ENCODE measurements around the gene RGS6. TPM values are rescaled to one million over a fixed set of nuclear protein-coding genes. Genes with fewer than 3 reads are reported as not detected.

The RGS6 gene
- total and polyA plus RNA-seq, 2 of the 4 experiments (the other 2 are of a cell fraction), result not detected

GRCh38 chr14:72000907-72001306 is 68.7 kb downstream of the RGS6 start:
- intact Hi-C loops (cut with micrococcal nuclease) (no loop called here), in situ Hi-C loops (cut with MboI; ENCODE audit: low sequenced_read_pairs) (no loop called here), dilution Hi-C loops (cut with HindIII; ENCODE audit: low sequenced_read_pairs, unreplicated experiment) (no loop called here)
- Histone ChIP-seq H3K4me1 (ENCODE audit: control insufficient read depth, insufficient read depth, low read length) (no peaks in the 10 kb centered on the region), H3K79me1 (ENCODE audit: low read depth in 1 of 2, low read length in 2 of 2) (no peaks in the 10 kb centered on the region), H3K9me3 (ENCODE audit: control insufficient read depth, insufficient read depth, low read length) (no peaks in the 10 kb centered on the region), H3K4me2 (ENCODE audit: low read depth, low read length) (no peak overlapping the region), H3K56ac (ENCODE audit: extremely low read depth, insufficient read depth, low read length) (no peak overlapping the region), H2AFZ (replicated peaks; ENCODE audit: low read length, poor library complexity) (no peak overlapping the region), H2AK5ac (ENCODE audit: low read depth, low read length) (no peak overlapping the region), H2BK15ac (ENCODE audit: low read depth, low read length) (no peak overlapping the region), H3K27ac (ENCODE audit: insufficient read depth, low read length) (no peak overlapping the region), H4K8ac (ENCODE audit: low read depth in 2 of 2, low read length in 2 of 2) (no peak overlapping the region), H3K27me3 (ENCODE audit: control insufficient read depth, insufficient read depth, low read length) (no peaks in the 10 kb centered on the region), H3K18ac (ENCODE audit: low read depth, low read length) (no peak overlapping the region), H3K4ac (ENCODE audit: low read depth, low read length) (no peak overlapping the region), H4K91ac (ENCODE audit: insufficient read depth, low read depth, low read length) (no peak overlapping the region), H3K36me3 (ENCODE audit: control insufficient read depth, insufficient read depth, low read length) (no peaks in the 10 kb centered on the region), H3K9me1 (ENCODE audit: insufficient read depth, low read length) (no peaks in the 10 kb centered on the region), H2BK20ac (ENCODE audit: low read depth, low read length) (no peak overlapping the region), H4K20me1 (ENCODE audit: insufficient read depth, low read length) (no peaks in the 10 kb centered on the region), H2AK9ac (replicated peaks; ENCODE audit: low read depth, low read length, poor library complexity) (no peak overlapping the region), H2BK5ac (ENCODE audit: low read depth, low read length, poor library complexity, severe bottlenecking) (no peak overlapping the region), H3K14ac (replicated peaks; ENCODE audit: low read depth, low read length) (no peak overlapping the region), H4K5ac (ENCODE audit: low read depth, low read length) (no peak overlapping the region), H2BK120ac (ENCODE audit: low read depth, low read length) (no peak overlapping the region), H3K4me3 (ENCODE audit: insufficient read depth, low read depth, low read length) (no peak overlapping the region), H3K23ac (ENCODE audit: low read depth, low read length) (no peak overlapping the region), H3K9ac (ENCODE audit: low read depth, low read length) (no peak overlapping the region)
- ChIA-PET POLR2A (ENCODE audit: unreplicated experiment) (no interaction called here), CTCF (no interaction called here)
- TF ChIP-seq RAD21 (IDR thresholded peaks at IDR 0.05; ENCODE audit: low read length) (no peak), RCOR1 (IDR thresholded peaks at IDR 0.05; ENCODE audit: insufficient replicate concordance, low read length) (no peak), CHD1 (IDR thresholded peaks at IDR 0.05; ENCODE audit: low read depth, low read length) (no peak)
- DNase-seq (no peak), ATAC-seq (ENCODE audit: low read depth) (no peak)
- 54% methylated on average over 3 of the region's 9 CpGs; no CpG with 5 or more reads in 1 of the 2 experiments for WGBS, 2 experiments (ENCODE audit: extremely low coverage in 2 of 2, insufficient read length in 1 of 2)
- no TSS peak for BruUV-seq (replicated peaks)
